Loucy (cell line): ENCODE measurements around the gene DNASE1L3.

ENCODE experiments used
- H2AFZ ChIP-seq: fragments of 200-600 bp; sonication (generic); 2 replicates; pipeline ENCODE4 v1.6.0; 2016; ENCODE audit warnings: antibody characterized with exemption, mild to moderate bottlenecking, low read length, moderate library complexity
- H3F3A ChIP-seq: fragments of 200-600 bp; 2 replicates; pipeline ENCODE4 v1.6.0; 2016; ENCODE audit warnings: antibody characterized with exemption, low read depth, mild to moderate bottlenecking
- H3K27me3 ChIP-seq: fragments of 200-600 bp; sonication (generic); 2 replicates; pipeline ENCODE4 v1.6.1; 2014; ENCODE audit warnings: low read length, mild to moderate bottlenecking; ENCODE audit not compliant: insufficient read depth, poor library complexity, severe bottlenecking
- H3K36me3 ChIP-seq: fragments of 200-600 bp; sonication (generic); 2 replicates; pipeline ENCODE4 v1.6.1; 2016; ENCODE audit warnings: low read length; ENCODE audit not compliant: insufficient read depth
- H3K4me1 ChIP-seq: fragments of 200-600 bp; sonication (generic); 2 replicates; pipeline ENCODE4 v1.5.1; 2014; ENCODE audit warnings: low read length, mild to moderate bottlenecking; ENCODE audit not compliant: insufficient read depth, poor library complexity, severe bottlenecking
- H3K4me2 ChIP-seq: fragments of 200-600 bp; sonication (generic); 2 replicates; pipeline ENCODE4 v1.6.0; 2014; ENCODE audit warnings: antibody characterized with exemption, low read length, low read depth, mild to moderate bottlenecking; ENCODE audit not compliant: poor library complexity, severe bottlenecking
- H3K4me3 ChIP-seq: fragments of 200-600 bp; sonication (generic); 2 replicates; pipeline ENCODE4 v1.5.1; 2014; ENCODE audit warnings: low read length, mild to moderate bottlenecking, mixed read lengths; ENCODE audit not compliant: poor library complexity, severe bottlenecking
- H3K79me2 ChIP-seq: fragments of 200-600 bp; sonication (generic); 2 replicates; pipeline ENCODE4 v1.6.1; 2014; ENCODE audit warnings: low read length; ENCODE audit not compliant: insufficient read depth
- H3K9ac ChIP-seq: fragments of 200-600 bp; sonication (generic); 2 replicates; pipeline ENCODE4 v1.6.0; 2014; ENCODE audit warnings: mild to moderate bottlenecking, low read depth, low read length, moderate library complexity; ENCODE audit not compliant: poor library complexity, severe bottlenecking
- H3K9me2 ChIP-seq: fragments of 200-600 bp; sonication (generic); replicated peaks from 2 replicates; pipeline ENCODE4 v1.6.1; 2016; ENCODE audit warnings: low read depth, low read length, mixed read lengths
- H3K9me3 ChIP-seq: fragments of 200-600 bp; sonication (generic); 2 replicates; pipeline ENCODE4 v1.6.1; 2014; ENCODE audit warnings: mild to moderate bottlenecking, antibody characterized with exemption, low read length, low read depth; ENCODE audit not compliant: insufficient read depth
- H4K20me1 ChIP-seq: fragments of 200-600 bp; sonication (generic); 2 replicates; pipeline ENCODE4 v1.6.0; 2014; ENCODE audit warnings: antibody characterized with exemption, low read length, mild to moderate bottlenecking; ENCODE audit not compliant: insufficient read depth, poor library complexity, severe bottlenecking
- CTCF ChIP-seq: fragments of 200-600 bp; sonication (generic); conservative IDR thresholded peaks from 2 replicates; pipeline ENCODE4 v1.5.1; 2014; ENCODE audit warnings: mild to moderate bottlenecking, antibody characterized with exemption, low read length
- EZH2phosphoT487 ChIP-seq: fragments of 200-600 bp; IDR thresholded peaks from 2 replicates; pipeline ENCODE4 v1.6.1; 2018; ENCODE audit warnings: antibody characterized with exemption, mild to moderate bottlenecking, moderate library complexity, borderline replicate concordance

The DNASE1L3 gene

GRCh38 chr3:58164199-58164879 is 46.4 kb downstream of the DNASE1L3 start:
- no peaks in the 10 kb centered on the region for H3K9me3 ChIP-seq
- H3K9ac ChIP-seq = no peak overlapping the region
- no peaks in the 10 kb centered on the region for H3K27me3 ChIP-seq
- H2AFZ ChIP-seq = no peak overlapping the region
- no peaks in the 10 kb centered on the region for H3K9me2 ChIP-seq
- H3K36me3 ChIP-seq = peaks cover 6% of the 10 kb centered on the region; the same call in 1 of the 2 replicates
- no peak overlapping the region for H3K4me2 ChIP-seq
- H3F3A ChIP-seq = no peaks in the 10 kb centered on the region
- H3K79me2 ChIP-seq = no peaks in the 10 kb centered on the region
- H4K20me1 ChIP-seq = no peaks in the 10 kb centered on the region
- H3K4me3 ChIP-seq = no peak overlapping the region
- no peaks in the 10 kb centered on the region for H3K4me1 ChIP-seq
- TF ChIP-seq EZH2phosphoT487 (no peak), CTCF (no peak)

- no peaks in the 10 kb centered on the region for H3K79me2 ChIP-seq
- no peaks in the 10 kb centered on the region for H3K9me3 ChIP-seq
- no peak for TF ChIP-seq EZH2phosphoT487
- no peak for TF ChIP-seq CTCF
- H3K4me3 ChIP-seq = no peak overlapping the region
- no peaks in the 10 kb centered on the region for H3K4me1 ChIP-seq
- no peak overlapping the region for H3K4me2 ChIP-seq
- no peaks in the 10 kb centered on the region for H3F3A ChIP-seq
- no peak overlapping the region for H3K9ac ChIP-seq
- no peaks in the 10 kb centered on the region for H4K20me1 ChIP-seq
- no peaks in the 10 kb centered on the region for H3K9me2 ChIP-seq
- H2AFZ ChIP-seq = no peak overlapping the region
- peaks cover 6% of the 10 kb centered on the region; the same call in 1 of the 2 replicates for H3K36me3 ChIP-seq
- H3K27me3 ChIP-seq = no peaks in the 10 kb centered on the region
Measured at GRCh38 chr3:58163234-58163633, 47.5 kb downstream of the DNASE1L3 start.

GRCh38 chr3:58161435-58162398 is 49.1 kb downstream of the DNASE1L3 start:
- H4K20me1 ChIP-seq = no peaks in the 10 kb centered on the region
- TF ChIP-seq EZH2phosphoT487 (no peak), CTCF (no peak)
- H3K9me3 ChIP-seq = no peaks in the 10 kb centered on the region
- H3K4me2 ChIP-seq = no peak overlapping the region
- H2AFZ ChIP-seq = no peak overlapping the region
- peaks cover 6% of the 10 kb centered on the region; the same call in 1 of the 2 replicates for H3K36me3 ChIP-seq
- no peaks in the 10 kb centered on the region for H3K27me3 ChIP-seq
- no peaks in the 10 kb centered on the region for H3F3A ChIP-seq
- no peaks in the 10 kb centered on the region for H3K9me2 ChIP-seq
- no peak overlapping the region for H3K9ac ChIP-seq
- no peaks in the 10 kb centered on the region for H3K4me1 ChIP-seq
- no peaks in the 10 kb centered on the region for H3K79me2 ChIP-seq
- H3K4me3 ChIP-seq = no peak overlapping the region
